HepG2 (cell line): ENCODE results near the gene NBEAL1. TPM values are rescaled to one million over a fixed set of nuclear protein-coding genes. Genes with fewer than 3 reads are reported as not detected.

Source experiments
- ATAC-seq: fragments of 200-7000 bp; cut with Tn5 transposase; 3 replicates; pipeline ENCODE4 v1.9.1; 2020; ENCODE audit warnings: mild to moderate bottlenecking, moderate library complexity
- BruUV-seq: library from RNA; stranded (reverse); fragments of 400-500 nt; replicated peaks from 2 replicates; lab custom pipeline; 2021; lab: Mats Ljungman, UMichigan
- CTCF ChIA-PET: fragments of 300-600 bp; formaldehyde crosslinking; extraction: SDS; loops from one replicate; lab custom pipeline; 2021; ENCODE audit warnings: low total read pairs, inconsistent platforms, low intra/inter-chr PET ratio; lab: Yijun Ruan, JAX
- POLR2A ChIA-PET: fragments of 350-600 bp; sonication (Branson Sonifier 250); formaldehyde crosslinking; loops from one replicate; lab custom pipeline; 2020; ENCODE audit warnings: antibody characterized with exemption, inconsistent platforms; lab: Yijun Ruan, JAX
- DNase-seq: peaks from one replicate; pipeline ENCODE4 v3.0.0-alpha.2; 2015; ENCODE audit warnings: low spot score
- FAIRE-seq: peaks from 3 replicates; lab custom pipeline; 2011; peaks lifted over from hg19 to GRCh38; lab: Jason Lieb, UNC
- H2AFZ ChIP-seq: one replicate; pipeline ENCODE4 v1.6.1; 2011; ENCODE audit warnings: low read length, inconsistent platforms
- H3K27ac ChIP-seq: fragments of 300-600 bp; 3 replicates; pipeline ENCODE4 v1.8.0; 2011; ENCODE audit warnings: mixed run types, mild to moderate bottlenecking, mixed read lengths, low read length, inconsistent platforms; ENCODE audit not compliant: insufficient read depth; ENCODE audit errors: extremely low read length
- H3K27me3 ChIP-seq, 2 experiments: fragments of 200-600 bp in 1 of 2; 2 replicates in 1 of 2; 3 replicates in 1 of 2; pipeline versions ENCODE4 v1.6.0 to v1.8.0; 2011; ENCODE audit warnings: low read length in 2 of 2, mild to moderate bottlenecking in 2 of 2, moderate library complexity in 2 of 2, inconsistent platforms in 1 of 2; ENCODE audit not compliant: insufficient read depth in 2 of 2, control insufficient read depth in 1 of 2
- H3K36me3 ChIP-seq, 2 experiments: fragments of 200-600 bp in 1 of 2; replicated peaks in 1 of 2; 2 replicates in 1 of 2; 3 replicates in 1 of 2; pipeline versions ENCODE4 v1.5.1 to v1.8.0; 2011; ENCODE audit warnings: low read length in 2 of 2, inconsistent platforms in 1 of 2; ENCODE audit not compliant: insufficient read depth in 2 of 2, control insufficient read depth in 1 of 2
- H3K4me1 ChIP-seq: 2 replicates; pipeline ENCODE4 v1.5.1; 2012; ENCODE audit warnings: low read length, inconsistent platforms; ENCODE audit not compliant: insufficient read depth
- H3K4me2 ChIP-seq: 2 replicates; pipeline ENCODE4 v1.6.0; 2011; ENCODE audit warnings: low read depth, low read length, inconsistent platforms
- H3K4me3 ChIP-seq, 3 experiments: fragments of 200-600 bp in 1 of 3; sonication (generic), shearing (Covaris generic) in 1 of 3; replicated peaks in 1 of 3; 2 replicates each; pipeline ENCODE4 v1.5.1; 2011 to 2016; ENCODE audit warnings: low read length in 3 of 3, inconsistent platforms in 2 of 3, low read depth in 2 of 3, mild to moderate bottlenecking in 2 of 3, control low read depth in 1 of 3, mixed read lengths in 1 of 3; ENCODE audit not compliant: insufficient read depth in 1 of 3
- H3K79me2 ChIP-seq: one replicate; pipeline ENCODE4 v1.6.1; 2011; ENCODE audit warnings: low read length, inconsistent platforms; ENCODE audit not compliant: insufficient read depth
- H3K9ac ChIP-seq: 2 replicates; pipeline ENCODE4 v1.6.0; 2011; ENCODE audit warnings: mild to moderate bottlenecking, low read depth, low read length, inconsistent platforms; ENCODE audit not compliant: insufficient read depth
- H3K9me3 ChIP-seq: 2 replicates; pipeline ENCODE4 v1.5.1; 2012; ENCODE audit warnings: mild to moderate bottlenecking, low read length
- H4K20me1 ChIP-seq: 2 replicates; pipeline ENCODE4 v1.6.0; 2011; ENCODE audit warnings: inconsistent platforms, mild to moderate bottlenecking, low read length, moderate library complexity; ENCODE audit not compliant: insufficient read depth
- ATF6 ChIP-seq: sonication (generic); formaldehyde crosslinking; conservative IDR thresholded peaks from 2 replicates; pipeline ENCODE4 v1.4.0; 2020; ENCODE audit warnings: missing genetic modification reagents
- CBX5 ChIP-seq: sonication (generic); formaldehyde crosslinking; IDR thresholded peaks from 2 replicates; pipeline ENCODE4 v1.4.0; 2020; ENCODE audit warnings: missing genetic modification reagents, borderline replicate concordance
- HIVEP1 ChIP-seq: sonication (generic); formaldehyde crosslinking; IDR thresholded peaks from 2 replicates; pipeline ENCODE4 v1.4.0; 2020; ENCODE audit warnings: mild to moderate bottlenecking, missing genetic modification reagents
- KDM1A ChIP-seq: IDR thresholded peaks from 2 replicates; pipeline ENCODE4 v1.6.1; 2016; ENCODE audit warnings: missing compliant biosample characterization
- NR2C2 ChIP-seq: sonication (generic); formaldehyde crosslinking; IDR thresholded peaks from 2 replicates; pipeline ENCODE4 v1.4.0; 2020; ENCODE audit warnings: missing genetic modification reagents, mild to moderate bottlenecking, moderate library complexity, borderline replicate concordance
- NR2F1 ChIP-seq, 2 experiments: fragments of 450-650 bp in 1 of 2; formaldehyde crosslinking in 1 of 2; IDR thresholded peaks; 2 replicates each; pipeline versions ENCODE4 v1.5.0 to v1.6.1; 2016 to 2020; ENCODE audit warnings: mild to moderate bottlenecking in 1 of 2, missing compliant biosample characterization in 1 of 2, missing genetic modification reagents in 1 of 2, moderate library complexity in 1 of 2
- TFE3 ChIP-seq: IDR thresholded peaks from 2 replicates; pipeline ENCODE4 v1.6.1; 2016
- ZBTB1 ChIP-seq: sonication (generic); formaldehyde crosslinking; IDR thresholded peaks from 2 replicates; pipeline ENCODE4 v1.4.0; 2020; ENCODE audit warnings: missing genetic modification reagents, borderline replicate concordance
- ZBTB42 ChIP-seq: sonication (generic); formaldehyde crosslinking; IDR thresholded peaks from 2 replicates; pipeline ENCODE4 v1.5.0; 2020; ENCODE audit warnings: mild to moderate bottlenecking, missing genetic modification reagents
- ZNF230 ChIP-seq: sonication (generic); formaldehyde crosslinking; IDR thresholded peaks from 2 replicates; pipeline ENCODE4 v1.4.0; 2020; ENCODE audit warnings: mild to moderate bottlenecking, missing genetic modification reagents
- ZNF350 ChIP-seq: sonication (generic); formaldehyde crosslinking; IDR thresholded peaks from 2 replicates; pipeline ENCODE4 v1.4.0; 2020; ENCODE audit warnings: mild to moderate bottlenecking, low read depth, missing genetic modification reagents, borderline replicate concordance
- ZNF674 ChIP-seq: sonication (generic); formaldehyde crosslinking; IDR thresholded peaks from 2 replicates; pipeline ENCODE4 v1.5.0; 2020; ENCODE audit warnings: low read depth, mild to moderate bottlenecking, missing genetic modification reagents
- ZNF720 ChIP-seq: sonication (generic); formaldehyde crosslinking; IDR thresholded peaks from 2 replicates; pipeline ENCODE4 v1.4.0; 2020; ENCODE audit warnings: missing genetic modification reagents
- ZSCAN21 ChIP-seq: sonication (generic); formaldehyde crosslinking; IDR thresholded peaks from 2 replicates; pipeline ENCODE4 v1.8.0; 2022; ENCODE audit warnings: mild to moderate bottlenecking, missing genetic modification reagents, moderate library complexity, borderline replicate concordance
- WGBS: methylation state at CpG from one replicate; pipeline ENCODE4 v1.1.6; 2017; ENCODE audit warnings: low lambda C conversion rate; 5-methylcytosine and 5-hydroxymethylcytosine counted together
- in situ Hi-C: cut with HindIII; loops from 2 replicates; pipeline ENCODE4 v1.10.0; 2017; ENCODE audit warnings: low pct_unique_long_range_greater_than_20kb; ENCODE audit not compliant: extremely low pct_ligation_motif_present
- intact Hi-C: fragments of 100-400 bp; cut with micrococcal nuclease; formaldehyde crosslinking; loops from one replicate; pipeline ENCODE4 v1.10.0; 2022; ENCODE audit not compliant: unreplicated experiment
- polyA plus RNA-seq, 8 experiments: library from polyadenylated mRNA; depleted of rRNA in 3 of 8; stranded (reverse) in 7 of 8; unstranded in 1 of 8; fragments of >200 nt; fragmentation: Illumina TruSeq in 4 of 8; extraction: Trizol in 4 of 8; gene quantifications; 2 replicates each; pipeline versions ENCODE4 v1.2.1 to v1.2.3, GENCODE V29; 2011 to 2016; ENCODE audit warnings: low read depth in 4 of 8, missing spikeins in 1 of 8, mixed read lengths in 1 of 8; ENCODE audit not compliant: insufficient read depth in 1 of 8
- total RNA-seq, 5 experiments: library from RNA; depleted of rRNA; stranded (reverse); fragments of >200 nt; fragmentation: Illumina TruSeq; extraction: Trizol; gene quantifications; 2 replicates each; pipeline ENCODE4 v1.2.3, GENCODE V29; 2016; ENCODE audit warnings: low read depth in 1 of 5

The NBEAL1 gene
- total and polyA plus RNA-seq, 2 of the 13 experiments (the other 11 are each of a cell fraction or from before 2014, with no cell fraction given), result 6.4 to 15.7 TPM

- no peak for TF ChIP-seq TFE3
- peak; percentile 42; the same call in 1 of the 2 replicates for TF ChIP-seq NR2C2 (CRISPR knock-in tag)
- no peak for TF ChIP-seq ZNF720 (CRISPR knock-in tag)
- no peak for TF ChIP-seq ZNF350 (CRISPR knock-in tag)
- peak; percentile 73 to 80 for TF ChIP-seq NR2F1 (CRISPR knock-in tag; IDR thresholded peaks at IDR 0.05)
- no peak for TF ChIP-seq KDM1A (CRISPR knock-in tag)
Observed at GRCh38 chr2:202982779-202983491, 31.7 kb upstream of the NBEAL1 start (continued).

DNA sequence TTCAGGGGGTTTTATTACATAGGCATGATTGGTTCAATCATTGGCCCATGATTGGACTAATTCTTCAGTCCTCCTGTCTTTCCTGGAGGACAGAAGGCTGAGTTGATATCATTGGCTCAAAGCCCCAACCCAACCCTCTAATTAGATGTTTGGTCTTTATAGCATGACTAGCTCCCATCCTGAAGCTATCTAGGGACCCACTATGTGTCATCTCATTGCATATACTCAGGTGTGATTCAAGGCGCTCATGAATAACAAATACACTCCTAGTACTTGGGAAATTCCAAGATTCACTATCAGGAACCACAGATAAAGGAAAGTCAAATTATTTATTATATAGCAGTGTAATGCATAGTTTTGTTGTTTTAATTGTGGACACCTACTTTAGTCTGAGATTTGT lies 24.9 kb upstream of the NBEAL1 start:
- Histone ChIP-seq H3K4me2 (no peak overlapping the region), H3K27me3 (no peaks in the 10 kb centered on the region), H2AFZ (no peak overlapping the region), H3K9me3 (no peaks in the 10 kb centered on the region), H3K4me1 (no peaks in the 10 kb centered on the region), H4K20me1 (no peaks in the 10 kb centered on the region), H3K4me3 (no peak overlapping the region), H3K27ac (no peak overlapping the region), H3K79me2 (no peaks in the 10 kb centered on the region), H3K36me3 (no peaks in the 10 kb centered on the region), H3K9ac (no peak overlapping the region)
- no peak for DNase-seq
- WGBS, result 82% methylated on average over 1 of the region's 1 CpG
- BruUV-seq, result no TSS peak
- ChIA-PET POLR2A (no interaction called here), CTCF (no interaction called here)
- FAIRE-seq, result no peak
- no peak for ATAC-seq
- in situ Hi-C loops, result no loop called here
- intact Hi-C loops, result no loop called here
- no peak for TF ChIP-seq HIVEP1 (CRISPR knock-in tag)
- no peak for TF ChIP-seq CBX5 (CRISPR knock-in tag)
- no peak for TF ChIP-seq ZBTB1 (CRISPR knock-in tag)
- no peak for TF ChIP-seq ATF6
- TF ChIP-seq ZNF674 (CRISPR knock-in tag), result no peak
- TF ChIP-seq ZBTB42 (CRISPR knock-in tag), result no peak
- no peak for TF ChIP-seq ZSCAN21 (CRISPR knock-in tag)
- TF ChIP-seq ZNF230, result no peak
